GM10266 (cell line): ENCODE data around the gene KRT35.

ENCODE experiments used
- DNase-seq: peaks from one replicate; pipeline ENCODE4 v3.0.0; 2012; ENCODE audit errors: extremely low spot score
- CTCF ChIP-seq: IDR thresholded peaks from 2 replicates; pipeline ENCODE4 v1.5.1; 2012; ENCODE audit warnings: mild to moderate bottlenecking, low read depth; ENCODE audit not compliant: control insufficient read depth, insufficient read depth; ENCODE audit errors: missing control alignments

The KRT35 gene

DNA sequence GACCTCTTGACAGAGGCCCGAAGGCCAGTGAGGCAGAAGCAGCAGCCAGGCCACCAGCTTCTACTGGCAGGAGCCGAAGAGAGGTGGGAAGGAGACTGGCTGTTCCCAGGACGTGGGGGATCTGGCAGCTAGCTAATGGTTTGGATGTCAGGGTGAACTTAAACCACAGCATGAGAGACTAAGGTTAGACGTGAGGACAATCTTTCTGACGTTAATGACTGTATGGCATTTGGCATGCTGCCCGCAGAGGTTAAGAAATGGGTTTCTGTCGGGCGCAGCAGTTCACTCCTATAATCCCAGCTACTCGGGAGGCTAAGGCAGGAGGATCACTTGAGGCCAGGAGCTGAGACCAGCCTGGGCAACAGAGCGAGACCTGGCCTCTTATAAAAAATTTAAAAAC lies 30.8 kb upstream of the KRT35 start:
- DNase-seq = no peak
- no peak for TF ChIP-seq CTCF

DNA sequence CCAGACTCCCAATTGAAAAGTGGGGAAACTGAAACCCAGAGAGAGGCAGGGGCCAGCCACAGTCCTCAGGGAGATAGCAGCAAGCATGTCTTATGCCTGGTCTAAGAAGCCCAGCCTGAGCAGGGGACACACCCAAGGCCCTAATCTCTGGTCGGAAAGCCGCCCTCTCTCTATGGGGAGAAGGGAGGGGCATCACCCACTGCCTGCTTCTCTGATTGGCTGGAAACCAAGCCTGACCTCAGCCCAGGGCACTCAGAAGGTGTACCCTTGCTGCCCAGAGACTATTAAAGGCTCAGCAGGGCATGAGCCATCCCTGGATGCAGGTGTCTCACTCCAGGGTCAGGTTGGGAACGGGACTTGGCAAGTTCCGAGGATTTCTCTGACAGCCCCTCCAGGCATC lies 30.2 kb upstream of the KRT35 start:
- no peak for TF ChIP-seq CTCF
- no peak for DNase-seq

- no peak for TF ChIP-seq CTCF
- no peak for DNase-seq
Observed at GRCh38 chr17:41510251-41511065, 29.5 kb upstream of the KRT35 start.

- no peak for DNase-seq
- no peak for TF ChIP-seq CTCF
Observed at GRCh38 chr17:41507315-41507880, 26.4 kb upstream of the KRT35 start.

GRCh38 chr17:41505809-41506767 lies 25.1 kb upstream of the KRT35 start:
- DNase-seq = no peak

More at GRCh38 chr17:41505809-41506767, 25.1 kb upstream of the KRT35 start:
- no peak for TF ChIP-seq CTCF
